B cell (primary cell): ENCODE data around the gene CBX2.

ENCODE experiments used
- CTCF ChIP-seq: fragments of 200-600 bp; IDR thresholded peaks from one replicate; pipeline ENCODE4 v1.8.0; 2022; ENCODE audit warnings: antibody characterized with exemption, mild to moderate bottlenecking
- EZH2 ChIP-seq: IDR thresholded peaks from 2 replicates; pipeline ENCODE4 v1.6.1; 2012; ENCODE audit warnings: borderline replicate concordance, low read depth, mild to moderate bottlenecking, moderate library complexity, low read length; ENCODE audit not compliant: insufficient read depth, poor library complexity, severe bottlenecking

GRCh38 chr17:79760197-79760906 is 17.6 kb upstream of the CBX2 start:
- no peak for TF ChIP-seq CTCF
- TF ChIP-seq EZH2, result no peak
